ENCODE measurements around the gene FHAD1. TPM values are rescaled to one million over a fixed set of nuclear protein-coding genes. Genes with fewer than 3 reads are reported as not detected.

Gene FHAD1
- total and polyA plus RNA-seq, 2 of the 13 experiments (the other 11 are each of a cell fraction or from before 2014, with no cell fraction given), result not detected

GRCh38 chr1:15371610-15372545 lies 124.9 kb downstream of the FHAD1 start (continued):
- TF ChIP-seq USF2 (IDR thresholded peaks at IDR 0.05; ENCODE audit: low read depth, low read length) (no peak), USF2 (CRISPR knock-in tag; IDR thresholded peaks at IDR 0.05; ENCODE audit: borderline replicate concordance) (peak; percentile 23; the same call in 1 of the 2 replicates), ZNF512 (CRISPR knock-in tag; IDR thresholded peaks at IDR 0.05) (no peak), ZNF160 (CRISPR knock-in tag; IDR thresholded peaks at IDR 0.05) (no peak), U2AF2 (IDR thresholded peaks at IDR 0.05; ENCODE audit: low read depth, low read length) (no peak), ZEB1 (IDR thresholded peaks at IDR 0.05; ENCODE audit: insufficient replicate concordance, low read depth) (no peak), ZNF207 (IDR thresholded peaks at IDR 0.05; ENCODE audit: borderline replicate concordance) (no peak), ZNF788 (CRISPR knock-in tag; IDR thresholded peaks at IDR 0.05; ENCODE audit: borderline replicate concordance) (0 out of 2 replicates have a peak, but pooled peaks have one; percentile 45), KLF15 (CRISPR knock-in tag; IDR thresholded peaks at IDR 0.05; ENCODE audit: borderline replicate concordance) (no peak), ZNF605 (CRISPR knock-in tag; IDR thresholded peaks at IDR 0.05) (no peak), ZNF234 (CRISPR knock-in tag; conservative IDR thresholded peaks at IDR 0.05) (no peak), ZNF513 (CRISPR knock-in tag; conservative IDR thresholded peaks at IDR 0.05) (no peak), RARA (CRISPR knock-in tag; IDR thresholded peaks at IDR 0.05) (peak; percentile 49), PPARG (CRISPR knock-in tag; conservative IDR thresholded peaks at IDR 0.05) (no peak), GABPA (IDR thresholded peaks at IDR 0.05; ENCODE audit: low read depth, low read length) (no peak), GABPA (CRISPR knock-in tag; IDR thresholded peaks at IDR 0.05; ENCODE audit: low read depth) (no peak; the same call in 1 of the 2 replicates), BRCA1 (CRISPR knock-in tag; IDR thresholded peaks at IDR 0.05) (no peak), ZMYM3 (CRISPR knock-in tag; IDR thresholded peaks at IDR 0.05) (no peak; the same call in 1 of the 2 replicates), RFX1 (IDR thresholded peaks at IDR 0.05) (no peak)
- TF ChIP-seq, protein P1, sequence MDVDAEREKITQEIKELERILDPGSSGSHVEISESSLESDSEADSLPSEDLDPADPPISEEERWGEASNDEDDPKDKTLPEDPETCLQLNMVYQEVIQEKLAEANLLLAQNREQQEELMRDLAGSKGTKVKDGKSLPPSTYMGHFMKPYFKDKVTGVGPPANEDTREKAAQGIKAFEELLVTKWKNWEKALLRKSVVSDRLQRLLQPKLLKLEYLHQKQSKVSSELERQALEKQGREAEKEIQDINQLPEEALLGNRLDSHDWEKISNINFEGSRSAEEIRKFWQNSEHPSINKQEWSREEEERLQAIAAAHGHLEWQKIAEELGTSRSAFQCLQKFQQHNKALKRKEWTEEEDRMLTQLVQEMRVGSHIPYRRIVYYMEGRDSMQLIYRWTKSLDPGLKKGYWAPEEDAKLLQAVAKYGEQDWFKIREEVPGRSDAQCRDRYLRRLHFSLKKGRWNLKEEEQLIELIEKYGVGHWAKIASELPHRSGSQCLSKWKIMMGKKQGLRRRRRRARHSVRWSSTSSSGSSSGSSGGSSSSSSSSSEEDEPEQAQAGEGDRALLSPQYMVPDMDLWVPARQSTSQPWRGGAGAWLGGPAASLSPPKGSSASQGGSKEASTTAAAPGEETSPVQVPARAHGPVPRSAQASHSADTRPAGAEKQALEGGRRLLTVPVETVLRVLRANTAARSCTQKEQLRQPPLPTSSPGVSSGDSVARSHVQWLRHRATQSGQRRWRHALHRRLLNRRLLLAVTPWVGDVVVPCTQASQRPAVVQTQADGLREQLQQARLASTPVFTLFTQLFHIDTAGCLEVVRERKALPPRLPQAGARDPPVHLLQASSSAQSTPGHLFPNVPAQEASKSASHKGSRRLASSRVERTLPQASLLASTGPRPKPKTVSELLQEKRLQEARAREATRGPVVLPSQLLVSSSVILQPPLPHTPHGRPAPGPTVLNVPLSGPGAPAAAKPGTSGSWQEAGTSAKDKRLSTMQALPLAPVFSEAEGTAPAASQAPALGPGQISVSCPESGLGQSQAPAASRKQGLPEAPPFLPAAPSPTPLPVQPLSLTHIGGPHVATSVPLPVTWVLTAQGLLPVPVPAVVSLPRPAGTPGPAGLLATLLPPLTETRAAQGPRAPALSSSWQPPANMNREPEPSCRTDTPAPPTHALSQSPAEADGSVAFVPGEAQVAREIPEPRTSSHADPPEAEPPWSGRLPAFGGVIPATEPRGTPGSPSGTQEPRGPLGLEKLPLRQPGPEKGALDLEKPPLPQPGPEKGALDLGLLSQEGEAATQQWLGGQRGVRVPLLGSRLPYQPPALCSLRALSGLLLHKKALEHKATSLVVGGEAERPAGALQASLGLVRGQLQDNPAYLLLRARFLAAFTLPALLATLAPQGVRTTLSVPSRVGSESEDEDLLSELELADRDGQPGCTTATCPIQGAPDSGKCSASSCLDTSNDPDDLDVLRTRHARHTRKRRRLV (CRISPR knock-in tag; IDR thresholded peaks at IDR 0.05), result no peak

Measured in HepG2 (cell line).